HCT116 (cell line): ENCODE results near the gene TSPEAR. TPM values are rescaled to one million over a fixed set of nuclear protein-coding genes. Genes with fewer than 3 reads are reported as not detected.

Experiments used
- ATAC-seq: fragments of 200-7000 bp; cut with Tn5 transposase; 2 replicates; pipeline ENCODE4 v1.9.1; 2020; ENCODE audit warnings: mild to moderate bottlenecking, moderate library complexity
- BruUV-seq: library from RNA; stranded (reverse); fragments of 400-500 nt; replicated peaks from 2 replicates; lab custom pipeline; 2021; lab: Mats Ljungman, UMichigan
- CTCF ChIA-PET: fragments of 300-600 bp; sonication (Branson Sonifier 250); formaldehyde crosslinking; loops from one replicate; lab custom pipeline; 2021; ENCODE audit warnings: antibody characterized with exemption; lab: Charles Lee
- POLR2A ChIA-PET: fragments of 300-600, 350-600 bp; sonication (Branson Sonifier 250); formaldehyde crosslinking; loops from one replicate; lab custom pipeline; 2021; ENCODE audit warnings: antibody characterized with exemption; lab: Charles Lee
- RAD21 ChIA-PET, 2 experiments: fragments of 300-600 bp; sonication (Branson Sonifier 250); formaldehyde crosslinking; loops; one replicate each; lab custom pipeline; 2023; ENCODE audit warnings: low total read pairs in 2 of 2; ENCODE audit not compliant: uncharacterized antibody in 2 of 2, unreplicated experiment in 2 of 2, low non-redundant PET in 1 of 2; lab: Charles Lee
- DNase-seq: peaks from one replicate; pipeline ENCODE4 v3.0.0-alpha.2; 2010; ENCODE audit warnings: low read depth, low spot score
- H2AFZ ChIP-seq: fragments of 200-600 bp; shearing (Covaris generic), sonication (generic); 2 replicates; pipeline ENCODE4 v1.6.1; 2017; ENCODE audit warnings: low read depth, mixed run types, mixed read lengths, antibody characterized with exemption, low read length; ENCODE audit not compliant: poor library complexity, severe bottlenecking
- H3K27ac ChIP-seq: 2 replicates; pipeline ENCODE4 v1.5.1; 2012; ENCODE audit warnings: low read depth, low read length
- H3K27me3 ChIP-seq: fragments of 200-600 bp; sonication (generic); 2 replicates; pipeline ENCODE4 v1.6.1; 2016; ENCODE audit warnings: mixed run types, low read length, mixed read lengths; ENCODE audit not compliant: insufficient read depth
- H3K36me3 ChIP-seq, 2 experiments: fragments of 200-500 bp in 1 of 2; fragments of 200-600 bp in 1 of 2; sonication (Bioruptor generic) in 1 of 2; sonication (generic) in 1 of 2; 2 replicates each; pipeline versions ENCODE4 v1.5.1 to v1.6.1; 2014 to 2016; ENCODE audit warnings: low read length in 2 of 2, inconsistent platforms in 1 of 2, mixed read lengths in 1 of 2, mixed run types in 1 of 2; ENCODE audit not compliant: insufficient read depth in 2 of 2, control insufficient read depth in 1 of 2
- H3K4me1 ChIP-seq, 2 experiments: fragments of 200-600 bp in 1 of 2; sonication (generic) in 1 of 2; 2 replicates each; pipeline versions ENCODE4 v1.5.1 to v1.6.1; 2012 to 2017; ENCODE audit warnings: low read length in 2 of 2, inconsistent platforms in 1 of 2, mild to moderate bottlenecking in 1 of 2, mixed read lengths in 1 of 2, mixed run types in 1 of 2, moderate library complexity in 1 of 2; ENCODE audit not compliant: insufficient read depth in 2 of 2, control insufficient read depth in 1 of 2
- H3K4me2 ChIP-seq: fragments of 200-600 bp; sonication (generic); 2 replicates; pipeline ENCODE4 v1.6.1; 2017; ENCODE audit warnings: mixed run types, low read length, mixed read lengths
- H3K4me3 ChIP-seq, 2 experiments: fragments of 200-600 bp in 1 of 2; sonication (generic) in 1 of 2; replicated peaks in 1 of 2; 2 replicates each; pipeline ENCODE4 v1.5.1; 2011 to 2016; ENCODE audit warnings: low read length in 2 of 2, control low read depth in 1 of 2, low read depth in 1 of 2, mild to moderate bottlenecking in 1 of 2, mixed read lengths in 1 of 2, mixed run types in 1 of 2
- H3K79me2 ChIP-seq: fragments of 200-600 bp; sonication (generic); 2 replicates; pipeline ENCODE4 v1.6.1; 2017; ENCODE audit warnings: mild to moderate bottlenecking, mixed run types, low read length, moderate library complexity, mixed read lengths; ENCODE audit not compliant: insufficient read depth
- H3K9ac ChIP-seq: fragments of 200-600 bp; sonication (generic); 2 replicates; pipeline ENCODE4 v1.6.1; 2016; ENCODE audit warnings: low read length, mixed read lengths
- H3K9me2 ChIP-seq: fragments of 200-600 bp; sonication (generic), shearing (Covaris generic); 2 replicates; pipeline ENCODE4 v1.6.1; 2017; ENCODE audit warnings: mixed run types, mild to moderate bottlenecking, moderate library complexity; ENCODE audit not compliant: insufficient read depth
- H3K9me3 ChIP-seq, 2 experiments: fragments of 200-500 bp in 1 of 2; fragments of 200-600 bp in 1 of 2; sonication (Bioruptor generic) in 1 of 2; sonication (generic) in 1 of 2; 2 replicates each; pipeline ENCODE4 v1.6.1; 2014 to 2017; ENCODE audit warnings: low read length in 2 of 2, mixed read lengths in 2 of 2, inconsistent platforms in 1 of 2, low read depth in 1 of 2, mild to moderate bottlenecking in 1 of 2, mixed run types in 1 of 2, moderate library complexity in 1 of 2; ENCODE audit not compliant: control insufficient read depth in 1 of 2, insufficient read depth in 1 of 2
- H4K20me1 ChIP-seq: fragments of 200-600 bp; sonication (generic), shearing (Covaris generic); 2 replicates; pipeline ENCODE4 v1.6.1; 2017; ENCODE audit warnings: mixed run types, mild to moderate bottlenecking, moderate library complexity; ENCODE audit not compliant: insufficient read depth
- CEBPB ChIP-seq: IDR thresholded peaks from 2 replicates; pipeline ENCODE4 v1.6.1; 2012; ENCODE audit warnings: low read depth
- CTCF ChIP-seq, 3 experiments: fragments of 200-600 bp in 1 of 3; sonication (generic) in 1 of 3; IDR thresholded peaks in 2 of 3; conservative IDR thresholded peaks in 1 of 3; 2 replicates each; pipeline ENCODE4 v1.5.1; 2012 to 2017; ENCODE audit warnings: low read depth in 2 of 3, low read length in 2 of 3, antibody characterized with exemption in 1 of 3, borderline replicate concordance in 1 of 3, control low read depth in 1 of 3, mild to moderate bottlenecking in 1 of 3, mixed read lengths in 1 of 3, mixed run types in 1 of 3, moderate library complexity in 1 of 3; ENCODE audit not compliant: insufficient read depth in 1 of 3
- EGR1 ChIP-seq: IDR thresholded peaks from 2 replicates; pipeline ENCODE4 v1.6.1; 2012; ENCODE audit warnings: low read depth
- EZH2 ChIP-seq: fragments of 200-600 bp; sonication (generic); IDR thresholded peaks from 2 replicates; pipeline ENCODE4 v1.6.1; 2017; ENCODE audit warnings: antibody characterized with exemption, mixed run types
- EZH2phosphoT487 ChIP-seq: fragments of 200-600 bp; IDR thresholded peaks from 2 replicates; pipeline ENCODE4 v1.6.1; 2018; ENCODE audit warnings: antibody characterized with exemption, borderline replicate concordance
- FOSL1 ChIP-seq: IDR thresholded peaks from 2 replicates; pipeline ENCODE4 v1.6.1; 2012; ENCODE audit warnings: low read depth
- POLR2AphosphoS5 ChIP-seq: IDR thresholded peaks from 2 replicates; pipeline ENCODE4 v1.6.1; 2011; ENCODE audit warnings: mild to moderate bottlenecking, low read depth, low read length, moderate library complexity
- RAD21 ChIP-seq: IDR thresholded peaks from 2 replicates; pipeline ENCODE4 v1.6.1; 2012; ENCODE audit warnings: low read depth, mild to moderate bottlenecking
- SIN3A ChIP-seq: IDR thresholded peaks from 2 replicates; pipeline ENCODE4 v1.6.1; 2012; ENCODE audit warnings: low read depth
- SP1 ChIP-seq: IDR thresholded peaks from 2 replicates; pipeline ENCODE4 v1.6.1; 2012; ENCODE audit warnings: low read depth
- SRF ChIP-seq: IDR thresholded peaks from 2 replicates; pipeline ENCODE4 v1.6.1; 2012; ENCODE audit warnings: low read depth
- TCF7L2 ChIP-seq: IDR thresholded peaks from 2 replicates; pipeline ENCODE4 v1.7.0; 2011; ENCODE audit warnings: borderline replicate concordance, inconsistent platforms; ENCODE audit not compliant: insufficient read depth, insufficient read length; ENCODE audit errors: extremely low read depth
- ZFX ChIP-seq: fragments of 450-650 bp; IDR thresholded peaks from 2 replicates; pipeline ENCODE4 v1.6.1; 2017
- ZNF274 ChIP-seq: fragments of 200-500 bp; sonication (Bioruptor generic); IDR thresholded peaks from 2 replicates; pipeline ENCODE4 v1.6.1; 2014; ENCODE audit warnings: mild to moderate bottlenecking, low read depth, low read length, inconsistent platforms
- intact Hi-C: fragments of 100-400 bp; cut with micrococcal nuclease; formaldehyde crosslinking; loops from 2 replicates; pipeline ENCODE4 v1.10.0; 2022
- total RNA-seq: library from RNA; stranded (reverse); gene quantifications from one replicate; pipeline ENCODE4 v1.2.1, GENCODE V29; 2021; ENCODE audit not compliant: unreplicated experiment
- TF ChIP-seq, protein P1 (sequence below): IDR thresholded peaks from 2 replicates; pipeline ENCODE4 v1.6.1; 2012

Gene TSPEAR
- total RNA-seq, 1 experiment from 2014 or later: not detected

DNA sequence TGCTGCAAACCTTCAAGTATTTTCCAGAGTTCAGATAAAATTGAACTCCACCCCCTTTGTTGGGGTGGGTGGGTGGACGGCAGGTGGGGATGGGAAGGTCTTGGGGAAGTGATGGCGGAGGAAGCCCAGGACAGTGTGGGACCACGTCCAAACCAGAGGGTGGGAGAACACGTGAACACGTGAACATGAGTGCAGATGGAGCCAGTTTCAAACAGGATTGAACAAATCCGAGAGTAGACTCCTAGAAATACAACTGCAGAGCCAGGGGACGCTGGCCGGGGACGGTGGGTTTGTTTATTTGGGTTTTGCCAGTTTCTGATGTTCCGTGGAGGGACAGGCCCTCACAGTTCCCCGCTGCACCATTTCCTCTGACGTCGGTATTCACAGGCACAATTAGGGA lies 163.0 kb downstream of the TSPEAR start:
- intact Hi-C loops: no loop called here
- POLR2A ChIA-PET: no interaction called here
- H2AFZ ChIP-seq: no peak overlapping the region
- H3K27ac ChIP-seq: no peak overlapping the region
- ATAC-seq (no peak), DNase-seq (no peak)
- H3K4me3 ChIP-seq: no peak overlapping the region
- no peak overlapping the region for H3K9ac ChIP-seq
- H3K36me3 ChIP-seq: no peaks in the 10 kb centered on the region
- no peaks in the 10 kb centered on the region for H3K79me2 ChIP-seq
- no peaks in the 10 kb centered on the region for H3K9me2 ChIP-seq
- CTCF ChIA-PET: no interaction called here
- H3K4me1 ChIP-seq: no peaks in the 10 kb centered on the region
- TF ChIP-seq ZNF274: no peak
- no peak for TF ChIP-seq EZH2
- no peak for TF ChIP-seq CEBPB
- H3K9me3 ChIP-seq: peaks cover 5 to 12% of the 10 kb centered on the region in 2 experiments
- H3K4me2 ChIP-seq: no peak overlapping the region
- no peaks in the 10 kb centered on the region for H3K27me3 ChIP-seq
- H4K20me1 ChIP-seq: no peaks in the 10 kb centered on the region
- RAD21 ChIA-PET: no interaction called here
- no TSS peak for BruUV-seq

DNA sequence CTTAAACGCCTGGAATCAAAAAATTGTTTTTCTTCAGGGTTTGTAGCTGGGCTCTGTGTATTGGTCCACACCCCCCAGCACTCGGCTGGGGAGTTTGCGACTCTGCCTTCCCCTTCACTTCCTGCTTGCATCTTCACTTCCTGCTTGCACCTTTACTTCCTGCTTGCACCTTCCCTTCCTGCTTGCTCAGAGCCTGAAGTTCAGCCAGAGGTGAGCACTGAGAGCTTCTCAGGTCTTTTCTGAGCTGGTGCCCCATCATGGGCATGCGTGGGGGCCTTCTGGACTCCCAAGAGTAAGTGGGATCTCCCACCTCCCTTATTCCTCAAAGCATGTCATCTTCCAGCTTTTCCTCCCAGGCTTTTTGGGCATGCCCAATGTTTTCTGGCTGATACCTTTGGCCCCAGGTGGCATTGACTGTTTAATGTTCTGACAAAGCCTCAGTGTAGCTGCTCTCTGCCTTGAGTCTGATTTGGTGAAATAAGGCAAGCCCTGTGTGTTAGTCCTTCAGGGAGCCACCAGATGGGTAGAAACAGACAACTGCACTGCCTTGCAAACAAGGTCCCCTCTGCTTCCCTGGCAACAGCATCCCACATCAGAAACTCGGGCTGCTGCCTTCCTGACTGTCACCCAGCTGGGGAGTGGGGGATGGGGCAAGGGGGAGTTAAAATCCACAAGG lies 163.6 kb downstream of the TSPEAR start:
- intact Hi-C loops: no loop called here
- Histone ChIP-seq H4K20me1 (no peaks in the 10 kb centered on the region), H3K79me2 (no peaks in the 10 kb centered on the region), H3K9me3 (peaks cover 7 to 16% of the 10 kb centered on the region in 2 experiments), H3K4me3 (no peak overlapping the region), H3K27me3 (no peaks in the 10 kb centered on the region), H3K9me2 (no peaks in the 10 kb centered on the region), H2AFZ (no peak overlapping the region), H3K4me2 (no peak overlapping the region; the same call in 1 of the 2 replicates), H3K27ac (no peak overlapping the region), H3K4me1 (no peaks in the 10 kb centered on the region), H3K9ac (no peak overlapping the region), H3K36me3 (no peaks in the 10 kb centered on the region)
- RAD21 ChIA-PET: no interaction called here
- POLR2A ChIA-PET: interaction anchor here (1.1 kb wide), 1 partner anchor 11 kb away, joined by 3 read pairs; no protein-coding TSS in a partner anchor
- no TSS peak for BruUV-seq
- no peak for DNase-seq
- no peak for ATAC-seq
- no peak for TF ChIP-seq RAD21
- TF ChIP-seq SP1: no peak
- no peak for TF ChIP-seq TCF7L2
- TF ChIP-seq EZH2: no peak
- no peak for TF ChIP-seq POLR2AphosphoS5
- TF ChIP-seq CEBPB: no peak
- no peak for TF ChIP-seq EZH2phosphoT487
- TF ChIP-seq FOSL1: no peak
- TF ChIP-seq, protein P1, sequence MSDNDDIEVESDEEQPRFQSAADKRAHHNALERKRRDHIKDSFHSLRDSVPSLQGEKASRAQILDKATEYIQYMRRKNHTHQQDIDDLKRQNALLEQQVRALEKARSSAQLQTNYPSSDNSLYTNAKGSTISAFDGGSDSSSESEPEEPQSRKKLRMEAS: no peak
- TF ChIP-seq ZNF274: no peak
- no peak for TF ChIP-seq SIN3A
- TF ChIP-seq SRF: no peak
- no peak for TF ChIP-seq CTCF (IDR thresholded peaks at IDR 0.05 in 2 of 3, conservative IDR thresholded peaks at IDR 0.05 in 1 of 3; ENCODE audit: borderline replicate concordance in 1 of 3, insufficient read depth in 1 of 3, low read depth in 2 of 3, low read length in 2 of 3)
- TF ChIP-seq ZFX: no peak
- TF ChIP-seq EGR1: no peak
- CTCF ChIA-PET: no interaction called here
